GM23338 (cell line): ENCODE data around the gene EGR2. TPM values are rescaled to one million over a fixed set of nuclear protein-coding genes. Genes with fewer than 3 reads are reported as not detected.

Experiments used
- ATAC-seq: fragments of 200-7000 bp; cut with Tn5 transposase; 3 replicates; pipeline ENCODE4 v1.9.1; 2020
- DNase-seq: peaks from one replicate; pipeline ENCODE4 v3.0.0-alpha.2; 2015; ENCODE audit warnings: low spot score
- H2AFZ ChIP-seq: fragments of 200-600 bp; sonication (generic); 2 replicates; pipeline ENCODE4 v1.8.0; 2016; ENCODE audit warnings: antibody characterized with exemption, mild to moderate bottlenecking, moderate library complexity
- H3F3A ChIP-seq: fragments of 200-600 bp; sonication (generic); replicated peaks from 2 replicates; pipeline ENCODE4 v1.8.0; 2017; ENCODE audit warnings: antibody characterized with exemption, mixed run types, low read depth
- H3K27ac ChIP-seq: fragments of 200-600 bp; sonication (generic); 2 replicates; pipeline ENCODE4 v1.6.1; 2016; ENCODE audit warnings: low read depth
- H3K27me3 ChIP-seq: fragments of 200-600 bp; sonication (generic); 2 replicates; pipeline ENCODE4 v1.8.0; 2016; ENCODE audit warnings: mild to moderate bottlenecking, mixed run types, moderate library complexity; ENCODE audit not compliant: insufficient read depth
- H3K36me3 ChIP-seq: fragments of 200-600 bp; sonication (generic); 2 replicates; pipeline ENCODE4 v1.8.0; 2016; ENCODE audit warnings: mild to moderate bottlenecking; ENCODE audit not compliant: insufficient read depth
- H3K4me1 ChIP-seq: fragments of 200-600 bp; sonication (generic); 2 replicates; pipeline ENCODE4 v1.8.0; 2016; ENCODE audit warnings: mild to moderate bottlenecking, moderate library complexity; ENCODE audit not compliant: insufficient read depth
- H3K4me2 ChIP-seq: fragments of 200-600 bp; sonication (generic); 2 replicates; pipeline ENCODE4 v1.7.1; 2017; ENCODE audit warnings: mixed run types
- H3K4me3 ChIP-seq: fragments of 200-600 bp; sonication (generic); 2 replicates; pipeline ENCODE4 v1.6.1; 2016; ENCODE audit warnings: mixed run types
- H3K79me2 ChIP-seq: fragments of 200-600 bp; sonication (generic); replicated peaks from 2 replicates; pipeline ENCODE4 v1.8.0; 2017; ENCODE audit warnings: mild to moderate bottlenecking; ENCODE audit not compliant: insufficient read depth
- H3K9me2 ChIP-seq: fragments of 200-600 bp; sonication (generic); 2 replicates; pipeline ENCODE4 v1.8.0; 2017; ENCODE audit not compliant: insufficient read depth
- H4K20me1 ChIP-seq: fragments of 200-600 bp; sonication (generic); replicated peaks from 2 replicates; pipeline ENCODE4 v1.8.0; 2017; ENCODE audit warnings: mild to moderate bottlenecking; ENCODE audit not compliant: insufficient read depth
- H3K27ac Mint-ChIP-seq: 2 replicates; pipeline ENCODE4 v1.8.0; 2020; ENCODE audit warnings: inconsistent platforms, mild to moderate bottlenecking, moderate library complexity, mixed read lengths
- H3K27me3 Mint-ChIP-seq: 3 replicates; pipeline ENCODE4 v1.8.0; 2022; ENCODE audit warnings: low read depth, mild to moderate bottlenecking, moderate library complexity, mixed read lengths, inconsistent platforms; ENCODE audit not compliant: insufficient read depth, poor library complexity
- H3K36me3 Mint-ChIP-seq: 3 replicates; pipeline ENCODE4 v1.8.0; 2021; ENCODE audit warnings: low read depth, mild to moderate bottlenecking, inconsistent platforms, moderate library complexity, mixed read lengths
- H3K4me1 Mint-ChIP-seq: 3 replicates; pipeline ENCODE4 v1.8.0; 2020; ENCODE audit warnings: mild to moderate bottlenecking, inconsistent platforms, mixed read lengths
- H3K4me3 Mint-ChIP-seq: 3 replicates; pipeline ENCODE4 v1.8.0; 2021; ENCODE audit warnings: moderate library complexity, mild to moderate bottlenecking, inconsistent platforms, mixed read lengths
- H3K9me3 Mint-ChIP-seq: 3 replicates; pipeline ENCODE4 v1.8.0; 2020; ENCODE audit warnings: moderate library complexity, mild to moderate bottlenecking, inconsistent platforms, mixed read lengths
- CREB1 ChIP-seq: fragments of 250-450 bp; sonication (Bioruptor Pico); IDR thresholded peaks from 2 replicates; pipeline ENCODE4 v1.5.0; 2020; ENCODE audit warnings: low read depth, mild to moderate bottlenecking, moderate library complexity
- CTCF ChIP-seq, 2 experiments: fragments of 200-600 bp in 1 of 2; sonication (generic) in 1 of 2; conservative IDR thresholded peaks; 2 replicates each; pipeline versions ENCODE4 v1.5.1 to v1.6.1; 2016 to 2017; ENCODE audit warnings: antibody characterized with exemption in 2 of 2, low read depth in 2 of 2, mild to moderate bottlenecking in 2 of 2, moderate library complexity in 1 of 2
- ETS1 ChIP-seq: IDR thresholded peaks from 2 replicates; pipeline ENCODE4 v1.6.1; 2016; ENCODE audit warnings: antibody characterized with exemption
- EZH2 ChIP-seq: fragments of 200-600 bp; sonication (generic); IDR thresholded peaks from one replicate; pipeline ENCODE4 v1.8.0; 2017; ENCODE audit warnings: antibody characterized with exemption, mild to moderate bottlenecking, low read depth; ENCODE audit not compliant: unreplicated experiment
- EZH2phosphoT487 ChIP-seq: fragments of 200-600 bp; sonication (generic); IDR thresholded peaks from one replicate; pipeline ENCODE4 v1.8.1; 2018; ENCODE audit warnings: antibody characterized with exemption; ENCODE audit not compliant: unreplicated experiment
- JUNB ChIP-seq: IDR thresholded peaks from one replicate; pipeline ENCODE4 v1.6.1; 2016; ENCODE audit warnings: antibody characterized with exemption; ENCODE audit not compliant: unreplicated experiment
- NANOG ChIP-seq: IDR thresholded peaks from 2 replicates; pipeline ENCODE4 v1.6.1; 2016; ENCODE audit warnings: antibody characterized with exemption, borderline replicate concordance
- POLR2AphosphoS5 ChIP-seq: IDR thresholded peaks from 2 replicates; pipeline ENCODE4 v1.6.1; 2016; ENCODE audit warnings: antibody characterized with exemption, low read depth
- REST ChIP-seq: IDR thresholded peaks from one replicate; pipeline ENCODE4 v1.6.1; 2018; ENCODE audit warnings: antibody characterized with exemption; ENCODE audit not compliant: unreplicated experiment
- STAT1 ChIP-seq: IDR thresholded peaks from one replicate; pipeline ENCODE4 v1.6.1; 2016; ENCODE audit warnings: antibody characterized with exemption; ENCODE audit not compliant: unreplicated experiment
- ZNF114 ChIP-seq: fragments of 250-450 bp; sonication (Bioruptor Pico); IDR thresholded peaks from 2 replicates; pipeline ENCODE4 v1.5.0; 2020; ENCODE audit warnings: mild to moderate bottlenecking, moderate library complexity
- ZNF462 ChIP-seq: fragments of 250-450 bp; sonication (Bioruptor Pico); IDR thresholded peaks from 2 replicates; pipeline ENCODE4 v1.5.0; 2020; ENCODE audit warnings: mild to moderate bottlenecking, moderate library complexity
- polyA plus RNA-seq: library from polyadenylated mRNA; unstranded; fragments of >200 nt; fragmentation: Nextera tagmentation; extraction: Ambion mirVana; gene quantifications from 2 replicates; pipeline ENCODE4 v1.2.1, GENCODE V29; 2016
- total RNA-seq: library from RNA; depleted of rRNA; stranded (reverse); fragments of >200 nt; shearing (Covaris generic); gene quantifications from 2 replicates; pipeline ENCODE4 v1.2.3, GENCODE V29; 2014

Gene EGR2
- total and polyA plus RNA-seq, 2 experiments from 2014 or later, result 2.3 to 3.5 TPM

GRCh38 chr10:62844280-62845011, 28.3 kb upstream of the EGR2 start:
- H3K4me1 ChIP-seq, result no peaks in the 10 kb centered on the region
- no peak overlapping the region for H3K27ac Mint-ChIP-seq
- ATAC-seq (no peak), DNase-seq (no peak)
- H3K36me3 Mint-ChIP-seq, result no peaks in the 10 kb centered on the region; the same call in 2 of the 3 replicates
- no peaks in the 10 kb centered on the region; the same call in 1 of the 2 replicates for H3K36me3 ChIP-seq
- no peaks in the 10 kb centered on the region for H4K20me1 ChIP-seq
- H3F3A ChIP-seq, result no peaks in the 10 kb centered on the region
- H3K27ac ChIP-seq, result no peak overlapping the region
- H3K4me1 Mint-ChIP-seq, result no peaks in the 10 kb centered on the region
- no peaks in the 10 kb centered on the region for H3K27me3 ChIP-seq
- H3K4me3 ChIP-seq, result no peak overlapping the region
- H3K4me2 ChIP-seq, result no peak overlapping the region
- H3K27me3 Mint-ChIP-seq, result peaks cover 1% of the 10 kb centered on the region
- no peaks in the 10 kb centered on the region; the same call in 2 of the 3 replicates for H3K9me3 Mint-ChIP-seq
- no peaks in the 10 kb centered on the region for H3K79me2 ChIP-seq
- TF ChIP-seq STAT1 (no peak), REST (no peak), JUNB (no peak), ETS1 (no peak), NANOG (no peak), CTCF (conservative IDR thresholded peaks at IDR 0.05; ENCODE audit: low read depth in 2 of 2) (no peak), EZH2 (no peak), POLR2AphosphoS5 (no peak), EZH2phosphoT487 (no peak), CREB1 (CRISPR knock-in tag) (no peak), ZNF114 (CRISPR knock-in tag) (no peak), ZNF462 (CRISPR knock-in tag) (no peak)
- H3K9me2 ChIP-seq, result 0 out of 2 replicates have a peak, but pooled peaks cover 4% of the 10 kb centered on the region
- no peak overlapping the region for H2AFZ ChIP-seq
- H3K4me3 Mint-ChIP-seq, result no peak overlapping the region
